Stimulated activated CD4-positive, alpha-beta T cell treated with anti-CD3 and anti-CD28 coated beads, TNF-alpha, amount 100 ng/mL, for 24 hours (primary cell): ENCODE data around the gene SIRPD.
"Not testable (repeated sequence)": the region's sequence is repeated elsewhere in the genome, so short reads cannot be mapped to it uniquely, and the experiment has no call there.

Experiments used
- DNase-seq, 3 experiments: peaks; one replicate each; pipeline ENCODE4 v3.0.0-alpha.2; 2020; ENCODE audit warnings: low read depth in 3 of 3

The SIRPD gene

GRCh38 chr20:1557605-1558004, at the start of gene SIRPD:
Gene SIRPD, minus strand, starts transcription at chr20:1557705. Its CDS starts 52 bp downstream, at chr20:1557653.
- DNase-seq: no peak

- no peak for DNase-seq
Measured at GRCh38 chr20:1600736-1601135, 43.2 kb upstream of the SIRPD start.

- no peak for DNase-seq
Measured at GRCh38 chr20:1595333-1595732, 37.8 kb upstream of the SIRPD start.

GRCh38 chr20:1588533-1589460, 31.3 kb upstream of the SIRPD start:
- DNase-seq: no peak

- DNase-seq: no peak
Measured at GRCh38 chr20:1587781-1588532, 30.5 kb upstream of the SIRPD start.

GRCh38 chr20:1579488-1579887, 22.0 kb upstream of the SIRPD start:
- no peak for DNase-seq

GRCh38 chr20:1577906-1578305, 20.4 kb upstream of the SIRPD start:
- DNase-seq: no peak

- DNase-seq: not testable (repeated sequence)
Measured at GRCh38 chr20:1577313-1577712, 19.8 kb upstream of the SIRPD start.

- DNase-seq: no peak
Measured at GRCh38 chr20:1576641-1577040, 19.1 kb upstream of the SIRPD start.

GRCh38 chr20:1576003-1576402, 18.5 kb upstream of the SIRPD start:
- peak in 1 of 3 experiments; percentile 8 for DNase-seq

- DNase-seq: not testable (repeated sequence)
Measured at GRCh38 chr20:1571583-1571982, 14.1 kb upstream of the SIRPD start.

GRCh38 chr20:1569415-1569881, 11.9 kb upstream of the SIRPD start:
- no peak for DNase-seq

- DNase-seq: no peak
Measured at GRCh38 chr20:1568163-1568490, 10.6 kb upstream of the SIRPD start.

- DNase-seq: no peak
Measured at GRCh38 chr20:1567392-1568162, 10.1 kb upstream of the SIRPD start.

- DNase-seq: no peak
Measured at GRCh38 chr20:1566701-1567100, 9.2 kb upstream of the SIRPD start.

GRCh38 chr20:1565461-1565860, 8.0 kb upstream of the SIRPD start:
- no peak for DNase-seq

GRCh38 chr20:1563598-1563997, 6.1 kb upstream of the SIRPD start:
- no peak for DNase-seq

- no peak for DNase-seq
Measured at GRCh38 chr20:1562622-1563021, 5.1 kb upstream of the SIRPD start.

GRCh38 chr20:1561350-1561749, 3.8 kb upstream of the SIRPD start:
- DNase-seq: no peak

- no peak for DNase-seq
Measured at GRCh38 chr20:1555952-1556351, 1.6 kb downstream of the SIRPD start.

- no peak for DNase-seq
Measured at GRCh38 chr20:1539816-1540419, 17.6 kb downstream of the SIRPD start.

- no peak for DNase-seq
Measured at GRCh38 chr20:1538655-1539054, 18.9 kb downstream of the SIRPD start.
